ENCODE measurements around the gene SKIDA1.

- peak; percentile 73 to 88 for TF ChIP-seq CTCF (conservative IDR thresholded peaks at IDR 0.05; ENCODE audit: low read depth in 2 of 2)
- 0 out of 2 replicates have a peak, but pooled peaks have one; percentile 33 for TF ChIP-seq NANOG (IDR thresholded peaks at IDR 0.05; ENCODE audit: borderline replicate concordance)
- TF ChIP-seq POLR2AphosphoS5 (IDR thresholded peaks at IDR 0.05; ENCODE audit: low read depth): peak; percentile 42
- no peak for TF ChIP-seq REST (IDR thresholded peaks at IDR 0.05; ENCODE audit: unreplicated experiment)
- TF ChIP-seq EZH2 (IDR thresholded peaks at IDR 0.05; ENCODE audit: low read depth, unreplicated experiment): no peak
- no peak for TF ChIP-seq EZH2phosphoT487 (IDR thresholded peaks at IDR 0.05; ENCODE audit: unreplicated experiment)
- no peak for TF ChIP-seq ETS1 (IDR thresholded peaks at IDR 0.05)
- TF ChIP-seq JUNB (IDR thresholded peaks at IDR 0.05; ENCODE audit: unreplicated experiment): no peak
- peak; percentile 44; the same call in 1 of the 2 replicates for TF ChIP-seq CREB1 (CRISPR knock-in tag; IDR thresholded peaks at IDR 0.05; ENCODE audit: low read depth)
- no peak for TF ChIP-seq ZNF114 (CRISPR knock-in tag; IDR thresholded peaks at IDR 0.05)
- no peak for TF ChIP-seq STAT1 (IDR thresholded peaks at IDR 0.05; ENCODE audit: unreplicated experiment)
Observed at GRCh38 chr10:21495752-21496342, 29.6 kb downstream of the SKIDA1 start.
